Activated CD8-positive, alpha-beta memory T cell treated with anti-CD3 and anti-CD28 coated beads for 4 hours (primary cell): ENCODE measurements around the gene NECTIN4.
A peak's percentile ranks its signal among the peaks of the same experiment; 100 is the strongest.
"Not testable (repeated sequence)": the region's sequence is repeated elsewhere in the genome, so short reads cannot be mapped to it uniquely, and the experiment has no call there.

Experiments used
- DNase-seq, 2 donors: peaks; one replicate each; pipeline ENCODE4 v3.0.0-alpha.2; 2020; ENCODE audit warnings: low read depth in 2 of 2

Gene NECTIN4

GRCh38 chr1:161089251-161089924 lies at the start of gene NECTIN4:
NECTIN4 (minus strand) TSS chr1:161089558; CDS start chr1:161089296, 262 bp downstream.
- DNase-seq, result no peak

GRCh38 chr1:161138431-161138830 lies 49.1 kb upstream of the NECTIN4 start:
- DNase-seq, result no peak

- DNase-seq, result no peak
Observed at GRCh38 chr1:161137881-161138280, 48.5 kb upstream of the NECTIN4 start.

- no peak for DNase-seq
Observed at GRCh38 chr1:161133220-161133740, 43.9 kb upstream of the NECTIN4 start.

- peak; percentile 73 to 87 for DNase-seq
Observed at GRCh38 chr1:161132410-161133219, 43.3 kb upstream of the NECTIN4 start, which contains the start of gene DEDD. DEDD (minus strand) TSS chr1:161132667; CDS start chr1:161124462, 8,205 bp downstream.

- DNase-seq, result no peak
Observed at GRCh38 chr1:161131523-161132409, 42.4 kb upstream of the NECTIN4 start.

GRCh38 chr1:161130266-161130665 lies 40.9 kb upstream of the NECTIN4 start:
- DNase-seq, result no peak

GRCh38 chr1:161128591-161129420 lies 39.4 kb upstream of the NECTIN4 start:
- no peak for DNase-seq

GRCh38 chr1:161127649-161128048 lies 38.3 kb upstream of the NECTIN4 start:
- DNase-seq, result no peak

- no peak for DNase-seq
Observed at GRCh38 chr1:161122967-161123366, 33.6 kb upstream of the NECTIN4 start.

GRCh38 chr1:161121834-161122233 lies 32.5 kb upstream of the NECTIN4 start:
- DNase-seq, result no peak

GRCh38 chr1:161121042-161121650 lies 31.8 kb upstream of the NECTIN4 start:
- no peak for DNase-seq

- DNase-seq, result peak; percentile 16 to 61
Observed at GRCh38 chr1:161119092-161119903, 29.9 kb upstream of the NECTIN4 start.

- peak; percentile 60 to 72 for DNase-seq
Observed at GRCh38 chr1:161117759-161118581, 28.6 kb upstream of the NECTIN4 start, which contains the start of the genes NIT1 and PFDN2. NIT1 (plus strand) TSS chr1:161118105; CDS start chr1:161118177, 72 bp downstream. PFDN2 (minus strand) TSS chr1:161118037; CDS start chr1:161118026, 11 bp downstream.

- DNase-seq, result not testable (repeated sequence)
Observed at GRCh38 chr1:161115961-161116360, 26.6 kb upstream of the NECTIN4 start.

GRCh38 chr1:161115132-161115711 lies 25.9 kb upstream of the NECTIN4 start:
- no peak for DNase-seq

GRCh38 chr1:161114556-161114955 lies 25.2 kb upstream of the NECTIN4 start:
- DNase-seq, result no peak

GRCh38 chr1:161113915-161114314 lies 24.6 kb upstream of the NECTIN4 start:
- DNase-seq, result no peak
